Coronary artery (tissue), 2 donors: Measurements from ENCODE around the gene FAM117B.
A peak's percentile ranks its signal among the peaks of the same experiment; 100 is the strongest.

Source experiments
- DNase-seq: peaks from one replicate; pipeline ENCODE4 v3.0.0-alpha.2; 2017; ENCODE audit warnings: low spot score
- H3K27ac ChIP-seq, 2 donors: fragments of 200-600 bp; sonication (generic); one replicate each; pipeline ENCODE4 v1.5.1; 2016 to 2019
- H3K4me3 ChIP-seq: fragments of 200-600 bp; sonication (generic); 2 replicates; pipeline ENCODE4 v1.5.1; 2016; ENCODE audit warnings: mild to moderate bottlenecking, moderate library complexity
- CTCF ChIP-seq: fragments of 200-600 bp; sonication (generic); IDR thresholded peaks from one replicate; pipeline ENCODE4 v1.5.1; 2019; ENCODE audit warnings: antibody characterized with exemption

The FAM117B gene

GRCh38 chr2:202636213-202636513 lies 1.4 kb downstream of the FAM117B start:
- TF ChIP-seq CTCF, result no peak
- peak overlapping the region; percentile 99 for H3K4me3 ChIP-seq
- DNase-seq, result no peak
- H3K27ac ChIP-seq, result peak overlapping the region; percentile 94 to 97

- TF ChIP-seq CTCF, result no peak
- no peak overlapping the region for H3K4me3 ChIP-seq
- no peak for DNase-seq
- H3K27ac ChIP-seq, result no peak overlapping the region
Measured at GRCh38 chr2:202638721-202639120, 4.0 kb downstream of the FAM117B start.

- DNase-seq, result no peak
- no peak for TF ChIP-seq CTCF
- no peak overlapping the region for H3K27ac ChIP-seq
- H3K4me3 ChIP-seq, result no peak overlapping the region
Measured at GRCh38 chr2:202639231-202639630, 4.5 kb downstream of the FAM117B start.

- TF ChIP-seq CTCF, result no peak
- no peak overlapping the region for H3K4me3 ChIP-seq
- DNase-seq, result no peak
- H3K27ac ChIP-seq, result no peak overlapping the region
Measured at GRCh38 chr2:202642567-202642966, 7.8 kb downstream of the FAM117B start.

- no peak for DNase-seq
- no peak overlapping the region for H3K27ac ChIP-seq
- TF ChIP-seq CTCF, result no peak
- H3K4me3 ChIP-seq, result no peak overlapping the region
Measured at GRCh38 chr2:202643012-202643858, 8.5 kb downstream of the FAM117B start.

- no peak overlapping the region for H3K4me3 ChIP-seq
- no peak for DNase-seq
- H3K27ac ChIP-seq, result no peak overlapping the region
- no peak for TF ChIP-seq CTCF
Measured at GRCh38 chr2:202652119-202652518, 17.4 kb downstream of the FAM117B start.

- DNase-seq, result no peak
- Histone ChIP-seq H3K4me3 (no peak overlapping the region), H3K27ac (no peak overlapping the region)
- TF ChIP-seq CTCF, result no peak
Measured at GRCh38 chr2:202653890-202654289, 19.1 kb downstream of the FAM117B start.
